ENCODE results near the gene SLC4A2. TPM values are rescaled to one million over a fixed set of nuclear protein-coding genes. Genes with fewer than 3 reads are reported as not detected.

The SLC4A2 gene
- total RNA-seq, 4 donors from 2014 or later: 31.9 to 78.7 (median 59.7) TPM

DNA sequence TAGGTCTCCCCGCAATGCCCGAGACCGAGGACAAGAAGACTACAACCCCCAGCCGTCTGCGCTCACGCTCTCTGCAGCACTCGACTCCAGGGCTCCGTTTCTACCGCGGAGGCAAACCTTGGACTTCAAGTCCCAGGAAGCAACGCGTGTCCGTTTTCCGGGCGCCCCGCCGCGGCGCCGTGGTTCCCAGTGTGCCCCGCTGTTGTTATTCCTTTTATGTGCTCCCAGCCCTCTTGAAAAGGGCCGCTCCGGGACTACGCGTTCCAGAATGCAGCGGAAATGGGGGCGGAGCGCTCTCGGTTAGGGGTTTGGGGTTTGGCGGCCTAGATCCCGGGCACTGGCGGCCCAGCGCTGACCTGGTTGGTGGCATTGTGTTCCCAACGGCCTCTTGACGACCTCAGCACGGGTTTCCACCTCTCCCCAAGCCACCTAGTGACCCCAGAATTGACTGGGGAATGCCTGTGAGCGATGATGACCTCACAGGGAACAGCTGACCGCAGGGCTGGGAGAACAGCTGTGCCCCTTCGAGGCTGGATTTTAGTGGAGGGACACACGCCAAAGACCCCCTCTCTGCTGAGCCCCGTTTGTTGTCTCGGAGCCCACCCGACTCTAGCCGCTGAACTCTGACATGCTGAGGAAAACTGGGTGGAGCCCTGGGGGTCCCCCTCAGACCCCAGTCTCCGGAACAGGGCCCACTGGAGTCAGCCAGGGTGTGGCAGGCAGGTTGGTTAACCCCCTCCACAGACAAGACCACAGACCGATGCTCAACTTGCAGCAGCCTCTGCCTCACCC lies 1.2 kb upstream of the SLC4A2 start:
- TF ChIP-seq, protein P1, sequence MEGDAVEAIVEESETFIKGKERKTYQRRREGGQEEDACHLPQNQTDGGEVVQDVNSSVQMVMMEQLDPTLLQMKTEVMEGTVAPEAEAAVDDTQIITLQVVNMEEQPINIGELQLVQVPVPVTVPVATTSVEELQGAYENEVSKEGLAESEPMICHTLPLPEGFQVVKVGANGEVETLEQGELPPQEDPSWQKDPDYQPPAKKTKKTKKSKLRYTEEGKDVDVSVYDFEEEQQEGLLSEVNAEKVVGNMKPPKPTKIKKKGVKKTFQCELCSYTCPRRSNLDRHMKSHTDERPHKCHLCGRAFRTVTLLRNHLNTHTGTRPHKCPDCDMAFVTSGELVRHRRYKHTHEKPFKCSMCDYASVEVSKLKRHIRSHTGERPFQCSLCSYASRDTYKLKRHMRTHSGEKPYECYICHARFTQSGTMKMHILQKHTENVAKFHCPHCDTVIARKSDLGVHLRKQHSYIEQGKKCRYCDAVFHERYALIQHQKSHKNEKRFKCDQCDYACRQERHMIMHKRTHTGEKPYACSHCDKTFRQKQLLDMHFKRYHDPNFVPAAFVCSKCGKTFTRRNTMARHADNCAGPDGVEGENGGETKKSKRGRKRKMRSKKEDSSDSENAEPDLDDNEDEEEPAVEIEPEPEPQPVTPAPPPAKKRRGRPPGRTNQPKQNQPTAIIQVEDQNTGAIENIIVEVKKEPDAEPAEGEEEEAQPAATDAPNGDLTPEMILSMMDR (IDR thresholded peaks at IDR 0.05): no peak
- peak in 2 of 3 donors; percentile 74 to 88 for TF ChIP-seq POLR2AphosphoS5 (IDR thresholded peaks at IDR 0.05)
- peak in 1 of 2 donors; percentile 51 for TF ChIP-seq POLR2A (IDR thresholded peaks at IDR 0.05)
- TF ChIP-seq EP300 (IDR thresholded peaks at IDR 0.05): no peak
- H3K9me3 ChIP-seq: no peaks in the 10 kb centered on the region

GRCh38 chr7:151058781-151059366 lies 515 bp upstream of the SLC4A2 start:
- no peak for TF ChIP-seq POLR2A (IDR thresholded peaks at IDR 0.05)
- TF ChIP-seq, protein P1 (IDR thresholded peaks at IDR 0.05): no peak
- no peak for TF ChIP-seq EP300 (IDR thresholded peaks at IDR 0.05)
- TF ChIP-seq POLR2AphosphoS5 (IDR thresholded peaks at IDR 0.05): no peak
- Histone ChIP-seq H3K4me3 (peak overlapping the region; percentile 76), H3K27ac (peak overlapping the region; percentile 92), H3K36me3 (peaks cover 10% of the 10 kb centered on the region), H3K4me1 (peaks cover 65% of the 10 kb centered on the region), H3K9me3 (no peaks in the 10 kb centered on the region), H3K27me3 (no peaks in the 10 kb centered on the region)
- 2% methylated on average over 18 of the region's 18 CpGs for WGBS
- DNase-seq (ENCODE audit: low spot score in 2 of 2): no peak

More for the DNA sequence above, 1.2 kb upstream of the SLC4A2 start:
- Histone ChIP-seq H3K4me1 (peaks cover 59% of the 10 kb centered on the region), H3K4me3 (peak overlapping the region; percentile 76), H3K27me3 (no peaks in the 10 kb centered on the region), H3K36me3 (peaks cover 7% of the 10 kb centered on the region), H3K27ac (peak overlapping the region; percentile 92)
- peak; percentile 99 for DNase-seq (ENCODE audit: low spot score in 2 of 2)
- WGBS: under 1% methylated on average over 43 of the region's 46 CpGs

- H3K4me1 ChIP-seq: peaks cover 65% of the 10 kb centered on the region
- 0% methylated on average over 11 of the region's 17 CpGs for WGBS
- no peak for DNase-seq (ENCODE audit: low spot score in 2 of 2)
- H3K4me3 ChIP-seq: peak overlapping the region; percentile 76
- TF ChIP-seq, protein P1 (IDR thresholded peaks at IDR 0.05): no peak
- TF ChIP-seq EP300 (IDR thresholded peaks at IDR 0.05) (no peak), POLR2A (IDR thresholded peaks at IDR 0.05) (no peak), POLR2AphosphoS5 (IDR thresholded peaks at IDR 0.05) (no peak)
- H3K36me3 ChIP-seq: peaks cover 21% of the 10 kb centered on the region
- H3K9me3 ChIP-seq: no peaks in the 10 kb centered on the region
- no peaks in the 10 kb centered on the region for H3K27me3 ChIP-seq
- peak overlapping the region; percentile 92 for H3K27ac ChIP-seq
These were observed 675 bp downstream of the SLC4A2 start for GRCh38 chr7:151060113-151060415.

GRCh38 chr7:151060416-151061212 lies 1.2 kb downstream of the SLC4A2 start:
- WGBS: 11% methylated on average over 20 of the region's 21 CpGs
- H3K9me3 ChIP-seq: no peaks in the 10 kb centered on the region
- H3K27me3 ChIP-seq: no peaks in the 10 kb centered on the region
- no peak for DNase-seq (ENCODE audit: low spot score in 2 of 2)
- peak overlapping the region; percentile 76 for H3K4me3 ChIP-seq
- H3K4me1 ChIP-seq: peaks cover 65% of the 10 kb centered on the region
- TF ChIP-seq POLR2AphosphoS5 (IDR thresholded peaks at IDR 0.05): no peak
- TF ChIP-seq, protein P1 (IDR thresholded peaks at IDR 0.05): no peak
- no peak for TF ChIP-seq POLR2A (IDR thresholded peaks at IDR 0.05)
- no peak for TF ChIP-seq EP300 (IDR thresholded peaks at IDR 0.05)
- H3K27ac ChIP-seq: peak overlapping the region; percentile 54
- peaks cover 27% of the 10 kb centered on the region for H3K36me3 ChIP-seq
